Jurkat, Clone E6-1 (cell line): ENCODE results near the gene BID.

ENCODE experiments used
- DNase-seq: peaks from one replicate; pipeline ENCODE4 v3.0.0-alpha.2; 2011; ENCODE audit warnings: low read depth, low spot score
- H3K4me3 ChIP-seq: 2 replicates; pipeline ENCODE4 v1.5.1; 2011; ENCODE audit warnings: mild to moderate bottlenecking, low read length, control low read depth, moderate library complexity

Gene BID

GRCh38 chr22:17804331-17805080 is 30.2 kb upstream of the BID start:
- no peak for DNase-seq
- no peak overlapping the region for H3K4me3 ChIP-seq

GRCh38 chr22:17803609-17804270 is 29.5 kb upstream of the BID start:
- H3K4me3 ChIP-seq: no peak overlapping the region
- no peak for DNase-seq

GRCh38 chr22:17802822-17803221 is 28.6 kb upstream of the BID start:
- no peak overlapping the region for H3K4me3 ChIP-seq
- no peak for DNase-seq

- no peak for DNase-seq
- no peak overlapping the region for H3K4me3 ChIP-seq
Measured at GRCh38 chr22:17802411-17802810, 28.1 kb upstream of the BID start.

GRCh38 chr22:17797721-17798559 is 23.7 kb upstream of the BID start:
- H3K4me3 ChIP-seq: no peak overlapping the region
- peak; percentile 71 for DNase-seq

- H3K4me3 ChIP-seq: no peak overlapping the region
- no peak for DNase-seq
Measured at GRCh38 chr22:17796695-17797094, 22.4 kb upstream of the BID start.

- H3K4me3 ChIP-seq: no peak overlapping the region
- DNase-seq: no peak
Measured at GRCh38 chr22:17795661-17796548, 21.6 kb upstream of the BID start.

GRCh38 chr22:17794726-17795542 is 20.7 kb upstream of the BID start:
- no peak for DNase-seq
- H3K4me3 ChIP-seq: no peak overlapping the region

- DNase-seq: no peak
- no peak overlapping the region for H3K4me3 ChIP-seq
Measured at GRCh38 chr22:17792854-17793434, 18.7 kb upstream of the BID start.

- no peak overlapping the region for H3K4me3 ChIP-seq
- DNase-seq: no peak
Measured at GRCh38 chr22:17792299-17792698, 18.0 kb upstream of the BID start.

GRCh38 chr22:17791196-17791595 is 16.9 kb upstream of the BID start:
- DNase-seq: no peak
- no peak overlapping the region for H3K4me3 ChIP-seq

- DNase-seq: no peak
- no peak overlapping the region for H3K4me3 ChIP-seq
Measured at GRCh38 chr22:17789379-17790200, 15.3 kb upstream of the BID start.

GRCh38 chr22:17788528-17789378 is 14.5 kb upstream of the BID start:
- H3K4me3 ChIP-seq: peak overlapping the region; percentile 46
- no peak for DNase-seq

- H3K4me3 ChIP-seq: peak overlapping the region; percentile 46
- DNase-seq: peak; percentile 95
Measured at GRCh38 chr22:17787716-17788330, 13.6 kb upstream of the BID start.

- H3K4me3 ChIP-seq: no peak overlapping the region; the same call in 1 of the 2 replicates
- DNase-seq: peak; percentile 66
Measured at GRCh38 chr22:17787241-17787640, 13.0 kb upstream of the BID start.
